ENCODE results near the gene PRKAG1.
"Not testable (repeated sequence)": the region's sequence is repeated elsewhere in the genome, so short reads cannot be mapped to it uniquely, and the experiment has no call there.

Gene PRKAG1

GRCh38 chr12:49018261-49019119 lies at the start of gene PRKAG1:
PRKAG1 (minus strand) TSS chr12:49018776; CDS start chr12:49018740, 36 bp downstream.
- peak; percentile 86 to 94 for ATAC-seq (replicated peaks)
- H3K27ac Mint-ChIP-seq: peak within 1 kb of the TSS; percentile 98
- H3K9me3 Mint-ChIP-seq: no peaks in the 10 kb centered on the region
- peaks cover 16 to 47% of the 10 kb centered on the region in 2 donors for H3K4me1 Mint-ChIP-seq
- no peaks in the 10 kb centered on the region for H3K27me3 Mint-ChIP-seq
- peaks cover 35 to 58% of the 10 kb centered on the region in 2 donors for H3K36me3 Mint-ChIP-seq
- H3K4me3 Mint-ChIP-seq: peak within 1 kb of the TSS; percentile 94 to 95
- DNase-seq: peak; percentile 95

GRCh38 chr12:49066120-49066519 lies 47.5 kb upstream of the PRKAG1 start:
- Mint-ChIP-seq H3K36me3 (peaks cover 8 to 9% of the 10 kb centered on the region in 2 donors), H3K9me3 (no peaks in the 10 kb centered on the region), H3K27me3 (no peaks in the 10 kb centered on the region), H3K27ac (no peak overlapping the region), H3K4me1 (peaks cover 21 to 31% of the 10 kb centered on the region in 2 donors), H3K4me3 (no peak overlapping the region)
- no peak for DNase-seq
- no peak for ATAC-seq (replicated peaks)

GRCh38 chr12:49064767-49065152 lies 46.2 kb upstream of the PRKAG1 start:
- Mint-ChIP-seq H3K27me3 (no peaks in the 10 kb centered on the region), H3K27ac (no peak overlapping the region), H3K4me3 (no peak overlapping the region), H3K9me3 (no peaks in the 10 kb centered on the region), H3K36me3 (peaks cover 8 to 9% of the 10 kb centered on the region in 2 donors), H3K4me1 (peaks cover 19 to 27% of the 10 kb centered on the region in 2 donors)
- DNase-seq: no peak
- ATAC-seq (replicated peaks): no peak

GRCh38 chr12:49061916-49062315 lies 43.3 kb upstream of the PRKAG1 start:
- H3K27ac Mint-ChIP-seq; H3K9me3 Mint-ChIP-seq; H3K27me3 Mint-ChIP-seq; ATAC-seq (replicated peaks); DNase-seq: not testable (repeated sequence)
- Mint-ChIP-seq H3K36me3 (peaks cover 6 to 16% of the 10 kb centered on the region in 2 donors), H3K4me3 (peak overlapping the region in 1 of 2 donors; percentile 97), H3K4me1 (peaks cover 26 to 42% of the 10 kb centered on the region in 2 donors)

GRCh38 chr12:49061157-49061650 lies 42.6 kb upstream of the PRKAG1 start:
- Mint-ChIP-seq H3K4me3 (peak overlapping the region; percentile 94 to 97), H3K9me3 (no peaks in the 10 kb centered on the region), H3K4me1 (peaks cover 33 to 49% of the 10 kb centered on the region in 2 donors), H3K36me3 (peaks cover 6 to 16% of the 10 kb centered on the region in 2 donors), H3K27ac (peak overlapping the region; percentile 98), H3K27me3 (no peaks in the 10 kb centered on the region)
- DNase-seq: no peak
- peak; percentile 3 to 8 for ATAC-seq (replicated peaks)

GRCh38 chr12:49060237-49061156 lies 41.9 kb upstream of the PRKAG1 start, which contains the start of gene KMT2D:
KMT2D (minus strand) TSS chr12:49060794; CDS start chr12:49055324, 5,470 bp downstream.
- H3K4me1 Mint-ChIP-seq: peaks cover 40 to 56% of the 10 kb centered on the region in 2 donors
- no peaks in the 10 kb centered on the region for H3K27me3 Mint-ChIP-seq

GRCh38 chr12:49059299-49060171 lies 41.0 kb upstream of the PRKAG1 start:
- Mint-ChIP-seq H3K27ac (peak overlapping the region; percentile 96), H3K9me3 (no peaks in the 10 kb centered on the region), H3K36me3 (peaks cover 14 to 24% of the 10 kb centered on the region in 2 donors), H3K4me1 (peaks cover 45 to 66% of the 10 kb centered on the region in 2 donors), H3K27me3 (no peaks in the 10 kb centered on the region), H3K4me3 (peak overlapping the region; percentile 93 to 97)
- no peak for DNase-seq
- peak; percentile 15 to 17 for ATAC-seq (replicated peaks)

More at GRCh38 chr12:49060237-49061156, 41.9 kb upstream of the PRKAG1 start, which contains the start of gene KMT2D:
- DNase-seq: peak; percentile 88
- peaks cover 10 to 21% of the 10 kb centered on the region in 2 donors for H3K36me3 Mint-ChIP-seq
- H3K9me3 Mint-ChIP-seq: no peaks in the 10 kb centered on the region
- H3K4me3 Mint-ChIP-seq: peak within 1 kb of the TSS; percentile 94 to 97
- peak within 1 kb of the TSS; percentile 98 for H3K27ac Mint-ChIP-seq
- peak; percentile 75 to 83 for ATAC-seq (replicated peaks)

- Mint-ChIP-seq H3K27ac (peak overlapping the region; percentile 96), H3K4me1 (peaks cover 43 to 66% of the 10 kb centered on the region in 2 donors)
- DNase-seq: no peak
These were observed 40.4 kb upstream of the PRKAG1 start for GRCh38 chr12:49059045-49059298.

GRCh38 chr12:49058366-49059044 lies 39.9 kb upstream of the PRKAG1 start:
- Mint-ChIP-seq H3K9me3 (no peaks in the 10 kb centered on the region), H3K4me1 (peaks cover 41 to 62% of the 10 kb centered on the region in 2 donors), H3K4me3 (peak overlapping the region; percentile 93 to 97), H3K27me3 (no peaks in the 10 kb centered on the region), H3K27ac (peak overlapping the region; percentile 96), H3K36me3 (peaks cover 18 to 26% of the 10 kb centered on the region in 2 donors)
- DNase-seq (no peak), ATAC-seq (replicated peaks) (no peak)

More at GRCh38 chr12:49059045-49059298, 40.4 kb upstream of the PRKAG1 start:
- ATAC-seq (replicated peaks): no peak
- Mint-ChIP-seq H3K9me3 (no peaks in the 10 kb centered on the region), H3K36me3 (peaks cover 17 to 26% of the 10 kb centered on the region in 2 donors), H3K4me3 (peak overlapping the region; percentile 93 to 97), H3K27me3 (no peaks in the 10 kb centered on the region)

GRCh38 chr12:49057888-49058287 lies 39.3 kb upstream of the PRKAG1 start:
- peaks cover 44 to 60% of the 10 kb centered on the region in 2 donors for H3K4me1 Mint-ChIP-seq
- no peak for DNase-seq
- H3K27ac Mint-ChIP-seq: peak overlapping the region; percentile 47
- no peaks in the 10 kb centered on the region for H3K9me3 Mint-ChIP-seq
- H3K36me3 Mint-ChIP-seq: peaks cover 19 to 30% of the 10 kb centered on the region in 2 donors
- peak overlapping the region; percentile 93 to 97 for H3K4me3 Mint-ChIP-seq
- no peak for ATAC-seq (replicated peaks)
- H3K27me3 Mint-ChIP-seq: no peaks in the 10 kb centered on the region

GRCh38 chr12:49055978-49056754 lies 37.6 kb upstream of the PRKAG1 start:
- ATAC-seq (replicated peaks): peak; percentile 79 to 84
- Mint-ChIP-seq H3K9me3 (no peaks in the 10 kb centered on the region), H3K27ac (peak overlapping the region; percentile 63), H3K4me3 (peak overlapping the region; percentile 93 to 97), H3K27me3 (no peaks in the 10 kb centered on the region), H3K4me1 (peaks cover 47 to 69% of the 10 kb centered on the region in 2 donors), H3K36me3 (peaks cover 35 to 46% of the 10 kb centered on the region in 2 donors)
- peak; percentile 43 for DNase-seq

- ATAC-seq (replicated peaks) (no peak), DNase-seq (no peak)
- no peak overlapping the region for H3K27ac Mint-ChIP-seq
- H3K36me3 Mint-ChIP-seq: peaks cover 44 to 55% of the 10 kb centered on the region in 2 donors
- peaks cover 50 to 72% of the 10 kb centered on the region in 2 donors for H3K4me1 Mint-ChIP-seq
- H3K4me3 Mint-ChIP-seq: peak overlapping the region in 1 of 2 donors; percentile 97
- H3K27me3 Mint-ChIP-seq: no peaks in the 10 kb centered on the region
- no peaks in the 10 kb centered on the region for H3K9me3 Mint-ChIP-seq
These were observed 36.5 kb upstream of the PRKAG1 start for GRCh38 chr12:49055092-49055491.

Data from stimulated activated naive B cell treated with anti-CD40 and anti-IgM and Interleukin-4, amounts not matched to agents 10 μg/mL and 1 μg/mL and 100 μg/mL, for 72 hours (primary cell).